OCI-LY3 (cell line): ENCODE results near the gene NDUFB8.

Experiments
- H2AFZ ChIP-seq: fragments of 200-600, 300-600 bp; shearing (Covaris generic); 2 replicates; pipeline ENCODE4 v1.6.0; 2014; ENCODE audit warnings: antibody characterized with exemption, low read depth, low read length
- H3K27ac ChIP-seq: fragments of 200-600, 300-600 bp; sonication (generic); 2 replicates; pipeline ENCODE4 v1.5.1; 2014; ENCODE audit warnings: mild to moderate bottlenecking, low read length, moderate library complexity, mixed read lengths
- H3K27me3 ChIP-seq: fragments of 200-600, 300-600 bp; sonication (generic); 2 replicates; pipeline ENCODE4 v1.6.1; 2014; ENCODE audit warnings: low read depth, low read length, mixed read lengths
- H3K36me3 ChIP-seq: fragments of 200-600, 300-600 bp; sonication (generic); replicated peaks from 2 replicates; pipeline ENCODE3; 2014; ENCODE audit warnings: low read depth, low read length, mixed read lengths
- H3K4me1 ChIP-seq: fragments of 300-600, 200-600 bp; sonication (generic); 2 replicates; pipeline ENCODE4 v1.6.1; 2014; ENCODE audit warnings: low read length, mixed read lengths
- H3K4me2 ChIP-seq: fragments of 200-600, 300-600 bp; sonication (generic); 2 replicates; pipeline ENCODE4 v1.6.1; 2014; ENCODE audit warnings: low read length, mixed read lengths
- H3K4me3 ChIP-seq: fragments of 300-600, 200-600 bp; sonication (generic); 2 replicates; pipeline ENCODE4 v1.5.1; 2014; ENCODE audit warnings: antibody characterized with exemption, mild to moderate bottlenecking, low read length, moderate library complexity
- H3K79me2 ChIP-seq: fragments of 300-600, 200-600 bp; shearing (Covaris generic); 2 replicates; pipeline ENCODE4 v1.6.1; 2014; ENCODE audit warnings: mild to moderate bottlenecking, low read length, mixed read lengths
- H3K9ac ChIP-seq: fragments of 300-600, 200-600 bp; shearing (Covaris generic); 2 replicates; pipeline ENCODE4 v1.6.0; 2014; ENCODE audit warnings: mild to moderate bottlenecking, low read length, moderate library complexity
- H3K9me3 ChIP-seq: fragments of 200-600, 300-600 bp; shearing (Covaris generic); 2 replicates; pipeline ENCODE4 v1.6.1; 2014; ENCODE audit warnings: low read length, mixed read lengths; ENCODE audit not compliant: insufficient read depth
- H4K20me1 ChIP-seq: fragments of 200-600, 300-600 bp; sonication (generic); 2 replicates; pipeline ENCODE4 v1.6.1; 2016; ENCODE audit warnings: low read length, mixed read lengths; ENCODE audit not compliant: insufficient read depth
- EZH2phosphoT487 ChIP-seq: fragments of 200-600 bp; shearing (Covaris generic); IDR thresholded peaks from 2 replicates; pipeline ENCODE4 v1.6.1; 2018; ENCODE audit warnings: antibody characterized with exemption, mixed run types, low read depth
- TF ChIP-seq, protein P1 (sequence below): fragments of 200-600, 300-600 bp; sonication (generic); IDR thresholded peaks from 2 replicates; pipeline ENCODE4 v1.5.1; 2014; ENCODE audit warnings: antibody characterized with exemption, low read length, low read depth

The NDUFB8 gene

GRCh38 chr10:100508266-100508665 is 21.4 kb downstream of the NDUFB8 start:
- H3K4me2 ChIP-seq: no peak overlapping the region
- H3K4me3 ChIP-seq: no peak overlapping the region
- no peak overlapping the region for H3K9ac ChIP-seq
- H3K79me2 ChIP-seq: no peaks in the 10 kb centered on the region
- TF ChIP-seq EZH2phosphoT487: no peak
- TF ChIP-seq, protein P1, sequence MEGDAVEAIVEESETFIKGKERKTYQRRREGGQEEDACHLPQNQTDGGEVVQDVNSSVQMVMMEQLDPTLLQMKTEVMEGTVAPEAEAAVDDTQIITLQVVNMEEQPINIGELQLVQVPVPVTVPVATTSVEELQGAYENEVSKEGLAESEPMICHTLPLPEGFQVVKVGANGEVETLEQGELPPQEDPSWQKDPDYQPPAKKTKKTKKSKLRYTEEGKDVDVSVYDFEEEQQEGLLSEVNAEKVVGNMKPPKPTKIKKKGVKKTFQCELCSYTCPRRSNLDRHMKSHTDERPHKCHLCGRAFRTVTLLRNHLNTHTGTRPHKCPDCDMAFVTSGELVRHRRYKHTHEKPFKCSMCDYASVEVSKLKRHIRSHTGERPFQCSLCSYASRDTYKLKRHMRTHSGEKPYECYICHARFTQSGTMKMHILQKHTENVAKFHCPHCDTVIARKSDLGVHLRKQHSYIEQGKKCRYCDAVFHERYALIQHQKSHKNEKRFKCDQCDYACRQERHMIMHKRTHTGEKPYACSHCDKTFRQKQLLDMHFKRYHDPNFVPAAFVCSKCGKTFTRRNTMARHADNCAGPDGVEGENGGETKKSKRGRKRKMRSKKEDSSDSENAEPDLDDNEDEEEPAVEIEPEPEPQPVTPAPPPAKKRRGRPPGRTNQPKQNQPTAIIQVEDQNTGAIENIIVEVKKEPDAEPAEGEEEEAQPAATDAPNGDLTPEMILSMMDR: no peak
- H3K4me1 ChIP-seq: no peaks in the 10 kb centered on the region
- no peak overlapping the region for H3K27ac ChIP-seq
- no peaks in the 10 kb centered on the region for H3K36me3 ChIP-seq
- H4K20me1 ChIP-seq: no peaks in the 10 kb centered on the region
- no peaks in the 10 kb centered on the region for H3K9me3 ChIP-seq
- H2AFZ ChIP-seq: no peak overlapping the region
- no peaks in the 10 kb centered on the region for H3K27me3 ChIP-seq

DNA sequence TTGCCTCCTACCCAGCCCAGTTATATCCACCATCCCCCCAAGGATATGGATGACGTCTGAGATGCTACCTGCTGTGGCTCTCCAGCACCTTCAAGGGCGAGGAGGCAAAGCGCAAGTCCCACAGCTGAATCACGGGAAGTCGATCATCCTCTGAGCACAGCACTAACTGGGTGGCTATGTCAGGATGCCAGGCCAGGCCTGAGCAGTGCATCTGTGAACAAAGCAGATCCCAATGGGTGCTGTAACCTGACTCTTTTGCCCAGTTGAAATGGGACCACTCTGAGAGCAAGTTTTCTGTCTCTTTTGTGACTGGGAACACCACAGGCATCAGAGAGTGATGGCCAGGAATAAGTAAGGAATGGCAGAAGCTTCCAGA is 22.3 kb downstream of the NDUFB8 start:
- Histone ChIP-seq H3K36me3 (no peaks in the 10 kb centered on the region), H3K4me2 (no peak overlapping the region), H3K4me3 (no peak overlapping the region), H3K4me1 (no peaks in the 10 kb centered on the region), H3K9ac (no peak overlapping the region), H4K20me1 (no peaks in the 10 kb centered on the region), H2AFZ (no peak overlapping the region), H3K9me3 (no peaks in the 10 kb centered on the region), H3K27me3 (no peaks in the 10 kb centered on the region), H3K27ac (no peak overlapping the region), H3K79me2 (no peaks in the 10 kb centered on the region)
- TF ChIP-seq EZH2phosphoT487: no peak
- TF ChIP-seq, protein P1: no peak

DNA sequence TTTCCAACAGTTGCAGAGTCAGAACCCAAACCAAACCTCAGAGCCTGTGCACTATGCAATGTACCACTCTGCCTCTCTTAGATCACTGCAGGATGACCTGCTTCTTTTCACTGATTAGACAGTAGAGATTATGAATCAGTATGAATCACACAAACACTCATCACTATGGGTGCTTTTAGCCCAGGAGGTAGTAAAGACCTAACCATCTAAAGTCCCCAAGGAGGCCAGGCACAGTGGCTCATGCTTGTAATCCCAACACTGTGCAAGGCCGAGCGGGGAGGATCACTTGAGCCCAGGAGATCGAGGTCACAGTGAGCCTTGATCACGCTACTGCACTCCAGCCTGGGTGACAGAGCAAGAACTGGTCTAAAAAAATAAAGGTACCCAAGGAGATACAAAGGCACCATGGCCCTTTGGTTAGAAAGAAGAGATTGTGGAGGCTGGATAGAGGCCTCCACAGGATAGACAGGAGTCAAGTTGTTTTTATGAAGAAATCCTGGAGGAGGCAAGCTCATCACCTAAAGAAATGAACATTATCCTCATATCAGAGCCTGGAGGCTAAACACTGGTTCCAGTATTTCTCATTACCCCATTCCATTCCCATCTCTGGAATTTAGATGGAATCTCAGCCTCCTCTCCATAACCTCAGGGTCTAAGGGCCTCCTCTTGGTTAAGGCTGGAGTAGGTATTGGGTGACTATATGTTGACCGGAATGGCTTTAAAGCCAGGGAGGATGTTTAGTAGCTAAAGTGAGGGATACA is 22.9 kb downstream of the NDUFB8 start:
- Histone ChIP-seq H2AFZ (no peak overlapping the region), H3K27ac (no peak overlapping the region), H3K4me1 (no peaks in the 10 kb centered on the region), H3K4me2 (no peak overlapping the region), H4K20me1 (no peaks in the 10 kb centered on the region), H3K9me3 (no peaks in the 10 kb centered on the region), H3K9ac (no peak overlapping the region), H3K36me3 (no peaks in the 10 kb centered on the region), H3K4me3 (no peak overlapping the region), H3K79me2 (no peaks in the 10 kb centered on the region), H3K27me3 (no peaks in the 10 kb centered on the region)
- TF ChIP-seq, protein P1: no peak
- TF ChIP-seq EZH2phosphoT487: no peak

DNA sequence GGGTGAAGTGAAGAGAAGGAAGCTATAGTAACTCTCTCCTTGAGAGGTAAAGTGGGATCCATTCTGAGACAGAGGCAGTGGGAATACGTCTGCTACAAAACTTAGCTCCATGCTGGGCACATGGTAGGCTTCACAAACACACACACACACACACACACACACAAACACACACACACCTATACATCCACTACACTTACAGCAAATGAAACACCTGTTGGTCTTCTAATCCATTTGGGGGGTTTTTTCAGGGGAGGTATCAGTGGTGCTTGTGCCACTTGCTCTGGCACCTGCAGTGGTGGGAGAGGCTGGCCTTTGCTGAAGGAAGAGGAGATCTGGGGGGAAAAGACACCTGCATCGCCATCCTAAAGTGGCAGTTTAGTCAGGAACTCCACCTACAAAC is 24.5 kb downstream of the NDUFB8 start:
- H3K4me3 ChIP-seq: no peak overlapping the region
- no peaks in the 10 kb centered on the region for H3K4me1 ChIP-seq
- H2AFZ ChIP-seq: no peak overlapping the region
- no peaks in the 10 kb centered on the region for H3K27me3 ChIP-seq
- H3K27ac ChIP-seq: no peak overlapping the region
- H3K36me3 ChIP-seq: no peaks in the 10 kb centered on the region
- no peak overlapping the region for H3K4me2 ChIP-seq
- TF ChIP-seq EZH2phosphoT487: no peak
- TF ChIP-seq, protein P1: no peak
- H3K9ac ChIP-seq: no peak overlapping the region
- no peaks in the 10 kb centered on the region for H4K20me1 ChIP-seq
- no peaks in the 10 kb centered on the region for H3K9me3 ChIP-seq
- no peaks in the 10 kb centered on the region for H3K79me2 ChIP-seq
